ENCODE measurements around the gene BRD1.
A peak's percentile ranks its signal among the peaks of the same experiment; 100 is the strongest.

BRD1 gene

DNA sequence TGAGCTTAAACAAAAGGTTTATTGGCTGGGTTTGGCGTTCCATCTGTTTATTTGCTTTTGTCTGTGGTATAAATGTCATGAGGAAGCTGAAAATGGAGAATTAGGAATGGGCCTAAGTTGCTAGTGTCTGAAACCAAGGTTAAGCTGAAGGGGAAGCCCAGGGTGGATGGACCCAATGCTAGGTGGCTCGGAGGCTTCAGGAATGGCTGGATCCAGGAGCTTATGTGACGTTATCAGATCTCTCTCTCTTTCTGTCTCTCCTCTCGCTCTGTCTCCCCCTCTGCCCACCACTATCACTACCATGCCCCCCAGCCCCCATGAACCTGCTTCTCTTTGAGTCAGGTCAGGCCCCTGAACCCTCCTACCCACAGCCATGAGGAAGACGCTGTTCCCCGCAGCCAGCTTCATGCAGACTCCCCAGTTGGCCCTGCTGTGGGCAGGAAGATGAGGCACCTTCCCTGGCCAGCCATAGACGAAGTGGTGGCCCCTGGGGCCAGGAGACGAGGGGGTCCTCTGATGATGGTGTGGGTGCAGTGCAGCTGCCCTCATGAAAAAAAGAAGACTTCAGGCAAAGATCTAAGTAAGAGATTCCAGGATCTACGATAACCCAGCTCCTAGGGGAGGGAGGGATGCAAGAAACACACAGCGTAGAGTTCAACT is 101.5 kb downstream of the BRD1 start:
- no peak for DNase-seq

DNA sequence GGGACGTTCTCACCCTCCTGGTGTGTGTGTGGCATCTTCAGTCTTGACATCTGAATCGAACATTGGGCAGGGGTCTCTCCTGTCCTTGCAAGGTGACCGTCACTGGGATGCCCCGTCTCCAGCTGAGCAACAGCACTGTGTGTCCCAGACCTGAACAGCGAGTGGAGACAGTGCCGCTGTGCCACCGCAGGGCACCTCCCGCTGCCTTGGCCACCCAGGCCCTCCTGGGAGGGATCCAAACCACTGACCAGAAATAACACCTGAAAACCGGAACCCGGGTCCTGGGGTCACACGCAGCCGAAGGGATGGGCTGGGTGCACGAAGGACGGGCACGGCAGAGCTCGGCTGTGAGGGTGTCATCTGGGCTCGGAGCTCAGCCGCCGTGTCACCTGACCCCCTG is 102.2 kb downstream of the BRD1 start:
- DNase-seq: peak; percentile 53

DNA sequence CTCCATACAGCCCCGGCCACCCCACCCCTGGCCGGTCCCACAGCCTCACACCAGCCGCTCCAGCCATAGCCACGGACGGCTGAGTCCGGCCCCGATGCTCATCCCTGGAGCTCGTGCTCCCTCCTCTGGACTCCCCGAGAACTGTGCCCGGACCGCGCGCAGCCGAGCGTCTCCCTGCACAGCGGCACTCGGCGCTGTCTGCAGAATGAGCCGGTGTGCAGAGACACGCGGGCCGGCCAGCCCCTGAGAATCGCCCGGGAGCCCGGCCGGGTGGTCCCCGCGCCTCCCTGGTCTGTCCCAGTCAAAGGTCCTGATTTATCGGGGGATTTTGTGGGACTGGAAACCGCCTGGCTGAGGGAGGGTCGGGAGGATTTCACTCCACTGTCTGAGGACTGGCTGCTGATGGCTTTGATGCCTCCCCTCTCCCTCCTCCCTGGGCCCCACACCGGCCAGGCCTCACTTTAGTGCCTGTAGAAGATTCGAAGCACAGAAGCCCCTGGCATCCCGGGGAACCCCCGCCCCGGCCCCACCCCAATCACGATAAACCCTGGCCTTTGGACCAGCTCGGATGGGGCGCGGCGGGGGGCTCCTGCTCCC is 102.7 kb downstream of the BRD1 start:
- DNase-seq: peak; percentile 87

GRCh38 chr22:49724030-49724892 is 103.4 kb downstream of the BRD1 start:
- peak; percentile 78 for DNase-seq

DNA sequence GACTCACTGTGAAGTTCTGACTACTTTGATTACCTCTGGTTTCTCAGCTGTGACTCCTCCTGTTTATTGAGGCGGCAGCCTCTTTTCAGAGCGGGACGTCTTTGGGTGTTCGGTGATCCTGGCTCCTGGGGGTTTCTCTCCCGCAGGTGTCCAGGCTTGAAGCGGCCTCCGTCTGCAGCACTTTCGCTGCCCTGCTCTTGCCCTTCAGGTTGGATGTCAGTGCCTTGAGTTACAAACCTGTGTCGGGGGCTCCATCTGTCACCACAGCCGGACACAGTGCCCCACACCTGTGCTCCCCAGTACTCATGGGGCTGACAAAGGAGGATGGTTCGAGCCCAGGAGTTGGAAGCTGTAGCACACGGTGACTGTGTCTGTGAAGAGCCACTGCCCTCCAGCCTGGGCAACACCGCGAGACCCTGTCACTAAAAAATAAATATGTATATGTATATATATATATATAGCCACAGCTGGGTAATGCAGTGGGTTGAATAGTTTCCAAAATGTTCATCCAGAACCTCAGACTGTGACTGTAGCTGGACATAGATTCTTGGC is 104.1 kb downstream of the BRD1 start:
- peak; percentile 59 for DNase-seq
